Measurements from ENCODE around the gene FOSL1.

DNA sequence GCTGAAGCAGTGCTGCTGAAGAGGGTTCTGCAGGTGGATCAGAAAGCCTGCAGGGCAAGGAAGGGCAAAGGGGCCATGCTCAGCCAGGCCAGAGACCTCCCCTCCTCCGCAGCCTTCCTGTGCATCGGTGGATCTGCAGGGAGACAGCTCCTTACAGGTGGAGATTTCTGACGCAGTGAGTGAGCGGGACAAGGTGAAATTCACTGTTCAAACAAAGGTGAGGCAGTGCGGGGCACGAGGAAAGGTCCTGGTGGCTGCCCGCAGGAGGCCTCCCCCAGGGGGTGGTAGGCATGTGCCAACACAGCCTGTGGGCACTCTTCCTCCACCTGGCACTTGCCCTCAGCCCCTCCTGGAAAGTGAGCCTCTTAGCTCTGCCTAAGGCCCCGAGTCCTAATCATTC, 50.8 kb downstream of the FOSL1 start:
- TF ChIP-seq, protein P1, sequence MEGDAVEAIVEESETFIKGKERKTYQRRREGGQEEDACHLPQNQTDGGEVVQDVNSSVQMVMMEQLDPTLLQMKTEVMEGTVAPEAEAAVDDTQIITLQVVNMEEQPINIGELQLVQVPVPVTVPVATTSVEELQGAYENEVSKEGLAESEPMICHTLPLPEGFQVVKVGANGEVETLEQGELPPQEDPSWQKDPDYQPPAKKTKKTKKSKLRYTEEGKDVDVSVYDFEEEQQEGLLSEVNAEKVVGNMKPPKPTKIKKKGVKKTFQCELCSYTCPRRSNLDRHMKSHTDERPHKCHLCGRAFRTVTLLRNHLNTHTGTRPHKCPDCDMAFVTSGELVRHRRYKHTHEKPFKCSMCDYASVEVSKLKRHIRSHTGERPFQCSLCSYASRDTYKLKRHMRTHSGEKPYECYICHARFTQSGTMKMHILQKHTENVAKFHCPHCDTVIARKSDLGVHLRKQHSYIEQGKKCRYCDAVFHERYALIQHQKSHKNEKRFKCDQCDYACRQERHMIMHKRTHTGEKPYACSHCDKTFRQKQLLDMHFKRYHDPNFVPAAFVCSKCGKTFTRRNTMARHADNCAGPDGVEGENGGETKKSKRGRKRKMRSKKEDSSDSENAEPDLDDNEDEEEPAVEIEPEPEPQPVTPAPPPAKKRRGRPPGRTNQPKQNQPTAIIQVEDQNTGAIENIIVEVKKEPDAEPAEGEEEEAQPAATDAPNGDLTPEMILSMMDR (conservative IDR thresholded peaks at IDR 0.05; ENCODE audit: low read depth in 2 of 2): no peak
- TF ChIP-seq POLR2AphosphoS5 (IDR thresholded peaks at IDR 0.05; ENCODE audit: low read depth): no peak
- TF ChIP-seq CREB1 (CRISPR knock-in tag; IDR thresholded peaks at IDR 0.05; ENCODE audit: low read depth): no peak
- no peak for TF ChIP-seq EZH2 (IDR thresholded peaks at IDR 0.05; ENCODE audit: low read depth, unreplicated experiment)
- TF ChIP-seq, protein P2, sequence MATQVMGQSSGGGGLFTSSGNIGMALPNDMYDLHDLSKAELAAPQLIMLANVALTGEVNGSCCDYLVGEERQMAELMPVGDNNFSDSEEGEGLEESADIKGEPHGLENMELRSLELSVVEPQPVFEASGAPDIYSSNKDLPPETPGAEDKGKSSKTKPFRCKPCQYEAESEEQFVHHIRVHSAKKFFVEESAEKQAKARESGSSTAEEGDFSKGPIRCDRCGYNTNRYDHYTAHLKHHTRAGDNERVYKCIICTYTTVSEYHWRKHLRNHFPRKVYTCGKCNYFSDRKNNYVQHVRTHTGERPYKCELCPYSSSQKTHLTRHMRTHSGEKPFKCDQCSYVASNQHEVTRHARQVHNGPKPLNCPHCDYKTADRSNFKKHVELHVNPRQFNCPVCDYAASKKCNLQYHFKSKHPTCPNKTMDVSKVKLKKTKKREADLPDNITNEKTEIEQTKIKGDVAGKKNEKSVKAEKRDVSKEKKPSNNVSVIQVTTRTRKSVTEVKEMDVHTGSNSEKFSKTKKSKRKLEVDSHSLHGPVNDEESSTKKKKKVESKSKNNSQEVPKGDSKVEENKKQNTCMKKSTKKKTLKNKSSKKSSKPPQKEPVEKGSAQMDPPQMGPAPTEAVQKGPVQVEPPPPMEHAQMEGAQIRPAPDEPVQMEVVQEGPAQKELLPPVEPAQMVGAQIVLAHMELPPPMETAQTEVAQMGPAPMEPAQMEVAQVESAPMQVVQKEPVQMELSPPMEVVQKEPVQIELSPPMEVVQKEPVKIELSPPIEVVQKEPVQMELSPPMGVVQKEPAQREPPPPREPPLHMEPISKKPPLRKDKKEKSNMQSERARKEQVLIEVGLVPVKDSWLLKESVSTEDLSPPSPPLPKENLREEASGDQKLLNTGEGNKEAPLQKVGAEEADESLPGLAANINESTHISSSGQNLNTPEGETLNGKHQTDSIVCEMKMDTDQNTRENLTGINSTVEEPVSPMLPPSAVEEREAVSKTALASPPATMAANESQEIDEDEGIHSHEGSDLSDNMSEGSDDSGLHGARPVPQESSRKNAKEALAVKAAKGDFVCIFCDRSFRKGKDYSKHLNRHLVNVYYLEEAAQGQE (IDR thresholded peaks at IDR 0.05; ENCODE audit: unreplicated experiment): no peak
- TF ChIP-seq EZH2phosphoT487 (IDR thresholded peaks at IDR 0.05; ENCODE audit: unreplicated experiment): no peak
- TF ChIP-seq ZNF331 (CRISPR knock-in tag; IDR thresholded peaks at IDR 0.05; ENCODE audit: low read depth): no peak
- no peak for TF ChIP-seq JUNB (IDR thresholded peaks at IDR 0.05; ENCODE audit: unreplicated experiment)
- no peak for TF ChIP-seq ZNF114 (CRISPR knock-in tag; IDR thresholded peaks at IDR 0.05)
- TF ChIP-seq STAT1 (IDR thresholded peaks at IDR 0.05; ENCODE audit: unreplicated experiment): no peak
- TF ChIP-seq, protein P3, sequence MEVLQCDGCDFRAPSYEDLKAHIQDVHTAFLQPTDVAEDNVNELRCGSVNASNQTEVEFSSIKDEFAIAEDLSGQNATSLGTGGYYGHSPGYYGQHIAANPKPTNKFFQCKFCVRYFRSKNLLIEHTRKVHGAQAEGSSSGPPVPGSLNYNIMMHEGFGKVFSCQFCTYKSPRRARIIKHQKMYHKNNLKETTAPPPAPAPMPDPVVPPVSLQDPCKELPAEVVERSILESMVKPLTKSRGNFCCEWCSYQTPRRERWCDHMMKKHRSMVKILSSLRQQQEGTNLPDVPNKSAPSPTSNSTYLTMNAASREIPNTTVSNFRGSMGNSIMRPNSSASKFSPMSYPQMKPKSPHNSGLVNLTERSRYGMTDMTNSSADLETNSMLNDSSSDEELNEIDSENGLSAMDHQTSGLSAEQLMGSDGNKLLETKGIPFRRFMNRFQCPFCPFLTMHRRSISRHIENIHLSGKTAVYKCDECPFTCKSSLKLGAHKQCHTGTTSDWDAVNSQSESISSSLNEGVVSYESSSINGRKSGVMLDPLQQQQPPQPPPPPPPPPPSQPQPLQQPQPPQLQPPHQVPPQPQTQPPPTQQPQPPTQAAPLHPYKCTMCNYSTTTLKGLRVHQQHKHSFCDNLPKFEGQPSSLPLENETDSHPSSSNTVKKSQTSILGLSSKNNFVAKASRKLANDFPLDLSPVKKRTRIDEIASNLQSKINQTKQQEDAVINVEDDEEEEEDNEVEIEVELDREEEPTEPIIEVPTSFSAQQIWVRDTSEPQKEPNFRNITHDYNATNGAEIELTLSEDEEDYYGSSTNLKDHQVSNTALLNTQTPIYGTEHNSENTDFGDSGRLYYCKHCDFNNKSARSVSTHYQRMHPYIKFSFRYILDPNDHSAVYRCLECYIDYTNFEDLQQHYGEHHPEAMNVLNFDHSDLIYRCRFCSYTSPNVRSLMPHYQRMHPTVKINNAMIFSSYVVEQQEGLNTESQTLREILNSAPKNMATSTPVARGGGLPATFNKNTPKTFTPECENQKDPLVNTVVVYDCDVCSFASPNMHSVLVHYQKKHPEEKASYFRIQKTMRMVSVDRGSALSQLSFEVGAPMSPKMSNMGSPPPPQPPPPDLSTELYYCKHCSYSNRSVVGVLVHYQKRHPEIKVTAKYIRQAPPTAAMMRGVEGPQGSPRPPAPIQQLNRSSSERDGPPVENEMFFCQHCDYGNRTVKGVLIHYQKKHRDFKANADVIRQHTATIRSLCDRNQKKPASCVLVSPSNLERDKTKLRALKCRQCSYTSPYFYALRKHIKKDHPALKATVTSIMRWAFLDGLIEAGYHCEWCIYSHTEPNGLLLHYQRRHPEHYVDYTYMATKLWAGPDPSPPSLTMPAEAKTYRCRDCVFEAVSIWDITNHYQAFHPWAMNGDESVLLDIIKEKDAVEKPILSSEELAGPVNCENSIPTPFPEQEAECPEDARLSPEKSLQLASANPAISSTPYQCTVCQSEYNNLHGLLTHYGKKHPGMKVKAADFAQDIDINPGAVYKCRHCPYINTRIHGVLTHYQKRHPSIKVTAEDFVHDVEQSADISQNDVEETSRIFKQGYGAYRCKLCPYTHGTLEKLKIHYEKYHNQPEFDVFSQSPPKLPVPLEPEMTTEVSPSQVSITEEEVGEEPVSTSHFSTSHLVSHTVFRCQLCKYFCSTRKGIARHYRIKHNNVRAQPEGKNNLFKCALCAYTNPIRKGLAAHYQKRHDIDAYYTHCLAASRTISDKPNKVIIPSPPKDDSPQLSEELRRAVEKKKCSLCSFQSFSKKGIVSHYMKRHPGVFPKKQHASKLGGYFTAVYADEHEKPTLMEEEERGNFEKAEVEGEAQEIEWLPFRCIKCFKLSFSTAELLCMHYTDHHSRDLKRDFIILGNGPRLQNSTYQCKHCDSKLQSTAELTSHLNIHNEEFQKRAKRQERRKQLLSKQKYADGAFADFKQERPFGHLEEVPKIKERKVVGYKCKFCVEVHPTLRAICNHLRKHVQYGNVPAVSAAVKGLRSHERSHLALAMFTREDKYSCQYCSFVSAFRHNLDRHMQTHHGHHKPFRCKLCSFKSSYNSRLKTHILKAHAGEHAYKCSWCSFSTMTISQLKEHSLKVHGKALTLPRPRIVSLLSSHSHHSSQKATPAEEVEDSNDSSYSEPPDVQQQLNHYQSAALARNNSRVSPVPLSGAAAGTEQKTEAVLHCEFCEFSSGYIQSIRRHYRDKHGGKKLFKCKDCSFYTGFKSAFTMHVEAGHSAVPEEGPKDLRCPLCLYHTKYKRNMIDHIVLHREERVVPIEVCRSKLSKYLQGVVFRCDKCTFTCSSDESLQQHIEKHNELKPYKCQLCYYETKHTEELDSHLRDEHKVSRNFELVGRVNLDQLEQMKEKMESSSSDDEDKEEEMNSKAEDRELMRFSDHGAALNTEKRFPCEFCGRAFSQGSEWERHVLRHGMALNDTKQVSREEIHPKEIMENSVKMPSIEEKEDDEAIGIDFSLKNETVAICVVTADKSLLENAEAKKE (CRISPR knock-in tag; IDR thresholded peaks at IDR 0.05): no peak
- TF ChIP-seq, protein P4, sequence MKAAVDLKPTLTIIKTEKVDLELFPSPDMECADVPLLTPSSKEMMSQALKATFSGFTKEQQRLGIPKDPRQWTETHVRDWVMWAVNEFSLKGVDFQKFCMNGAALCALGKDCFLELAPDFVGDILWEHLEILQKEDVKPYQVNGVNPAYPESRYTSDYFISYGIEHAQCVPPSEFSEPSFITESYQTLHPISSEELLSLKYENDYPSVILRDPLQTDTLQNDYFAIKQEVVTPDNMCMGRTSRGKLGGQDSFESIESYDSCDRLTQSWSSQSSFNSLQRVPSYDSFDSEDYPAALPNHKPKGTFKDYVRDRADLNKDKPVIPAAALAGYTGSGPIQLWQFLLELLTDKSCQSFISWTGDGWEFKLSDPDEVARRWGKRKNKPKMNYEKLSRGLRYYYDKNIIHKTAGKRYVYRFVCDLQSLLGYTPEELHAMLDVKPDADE (IDR thresholded peaks at IDR 0.05): no peak

Measured in GM23338 (cell line).